ENCODE measurements around the gene INPP4B. TPM values are rescaled to one million over a fixed set of nuclear protein-coding genes. Genes with fewer than 3 reads are reported as not detected.

Gene INPP4B
- total and polyA plus RNA-seq, 2 experiments from 2014 or later, result 20.3 to 27.5 TPM

- Histone ChIP-seq H4K20me1 (ENCODE audit: insufficient read depth) (no peaks in the 10 kb centered on the region), H3K9ac (no peak overlapping the region), H3K9me2 (ENCODE audit: insufficient read depth) (no peaks in the 10 kb centered on the region), H3K4me2 (ENCODE audit: unreplicated experiment) (peak overlapping the region; percentile 12), H3K9me3 (ENCODE audit: low read depth) (no peaks in the 10 kb centered on the region), H3K27me3 (replicated peaks; ENCODE audit: insufficient read depth) (no peaks in the 10 kb centered on the region), H3K4me3 (no peak overlapping the region), H3K27ac (no peak overlapping the region), H3F3A (ENCODE audit: insufficient read depth) (peaks cover 25% of the 10 kb centered on the region), H3K36me3 (ENCODE audit: low read depth) (no peaks in the 10 kb centered on the region), H3K79me2 (ENCODE audit: insufficient read depth) (peaks cover 88% of the 10 kb centered on the region), H3K4me1 (ENCODE audit: insufficient read depth) (peaks cover 64% of the 10 kb centered on the region), H2AFZ (peak overlapping the region; percentile 9; the same call in 1 of the 2 replicates)
- peak; percentile 40 for DNase-seq
- TF ChIP-seq EZH2 (IDR thresholded peaks at IDR 0.05; ENCODE audit: insufficient read depth, poor library complexity, severe bottlenecking) (no peak), EZH2phosphoT487 (IDR thresholded peaks at IDR 0.05; ENCODE audit: insufficient read depth, low read depth) (no peak)
- in situ Hi-C loops (cut with MboI), result loop anchor here (10.0 kb wide), 2 partner anchors 364 to 494 kb away; partner anchors contain the start of gene INPP4B
These were observed 495.2 kb downstream of the INPP4B start for GRCh38 chr4:142350871-142351270.

DNA sequence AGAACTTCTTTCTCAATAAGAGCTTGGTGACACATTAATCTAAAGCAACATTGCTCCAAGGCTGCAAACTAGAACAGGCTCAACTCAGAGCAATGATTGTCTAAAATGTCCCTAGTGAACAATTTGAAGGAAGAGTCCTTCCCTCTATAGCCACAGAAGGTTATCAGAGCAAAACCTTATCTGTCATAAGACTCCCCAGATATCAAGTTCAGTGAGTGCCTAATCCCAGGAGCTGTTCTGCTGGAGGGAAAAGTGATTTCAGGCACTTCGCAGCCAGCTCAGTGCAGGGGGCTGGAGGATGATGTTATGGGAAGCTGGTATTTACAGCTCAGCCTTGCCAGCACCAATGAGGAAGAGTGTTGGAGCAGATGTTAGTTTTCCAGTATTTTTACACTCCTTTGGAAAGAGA, 497.5 kb downstream of the INPP4B start:
- H3K9me2 ChIP-seq (ENCODE audit: insufficient read depth), result no peaks in the 10 kb centered on the region
- H3K9ac ChIP-seq, result no peak overlapping the region
- H3K4me2 ChIP-seq (ENCODE audit: unreplicated experiment), result no peak overlapping the region
- H3K27ac ChIP-seq, result no peak overlapping the region
- peaks cover 41% of the 10 kb centered on the region for H3K4me1 ChIP-seq (ENCODE audit: insufficient read depth)
- in situ Hi-C loops (cut with MboI), result no loop called here
- H3F3A ChIP-seq (ENCODE audit: insufficient read depth), result peaks cover 10% of the 10 kb centered on the region
- H2AFZ ChIP-seq, result no peak overlapping the region
- no peaks in the 10 kb centered on the region for H3K36me3 ChIP-seq (ENCODE audit: low read depth)
- no peaks in the 10 kb centered on the region for H3K9me3 ChIP-seq (ENCODE audit: low read depth)
- H4K20me1 ChIP-seq (ENCODE audit: insufficient read depth), result no peaks in the 10 kb centered on the region
- no peak overlapping the region for H3K4me3 ChIP-seq
- H3K79me2 ChIP-seq (ENCODE audit: insufficient read depth), result peaks cover 90% of the 10 kb centered on the region
- TF ChIP-seq EZH2phosphoT487 (IDR thresholded peaks at IDR 0.05; ENCODE audit: insufficient read depth, low read depth) (no peak), EZH2 (IDR thresholded peaks at IDR 0.05; ENCODE audit: insufficient read depth, poor library complexity, severe bottlenecking) (no peak)
- DNase-seq, result no peak
- WGBS, 2 experiments (ENCODE audit: low coverage in 1 of 2, low lambda C conversion rate in 2 of 2, missing lambda C conversion rate in 2 of 2), result 94 to 95% methylated on average over 1 of the region's 1 CpG
- no peaks in the 10 kb centered on the region for H3K27me3 ChIP-seq (replicated peaks; ENCODE audit: insufficient read depth)

DNA sequence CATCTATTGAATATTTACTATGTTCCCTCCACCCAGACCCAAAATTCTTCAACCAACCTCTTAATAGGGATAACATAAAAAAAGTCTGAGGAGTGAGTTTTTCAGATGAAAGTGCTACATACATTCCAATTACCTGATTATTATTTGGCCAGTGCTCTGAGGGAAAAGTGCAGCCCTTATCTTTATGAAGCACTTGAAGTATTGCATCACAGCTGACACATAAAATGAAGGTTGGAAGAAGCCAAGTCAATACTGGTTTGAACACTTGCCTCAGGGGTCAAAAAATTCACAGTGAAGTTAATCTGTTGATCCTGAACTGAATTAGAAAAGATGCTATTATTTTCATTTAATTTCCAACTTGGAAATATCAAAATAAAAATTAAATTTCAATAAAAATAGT, 498.9 kb downstream of the INPP4B start:
- Histone ChIP-seq H3F3A (ENCODE audit: insufficient read depth) (no peaks in the 10 kb centered on the region), H4K20me1 (ENCODE audit: insufficient read depth) (no peaks in the 10 kb centered on the region), H3K79me2 (ENCODE audit: insufficient read depth) (peaks cover 87% of the 10 kb centered on the region), H3K4me2 (ENCODE audit: unreplicated experiment) (peak overlapping the region; percentile 29), H2AFZ (no peak overlapping the region), H3K4me3 (no peak overlapping the region), H3K4me1 (ENCODE audit: insufficient read depth) (peaks cover 29% of the 10 kb centered on the region), H3K36me3 (ENCODE audit: low read depth) (no peaks in the 10 kb centered on the region), H3K27me3 (replicated peaks; ENCODE audit: insufficient read depth) (no peaks in the 10 kb centered on the region), H3K9me3 (ENCODE audit: low read depth) (no peaks in the 10 kb centered on the region), H3K9me2 (ENCODE audit: insufficient read depth) (no peaks in the 10 kb centered on the region), H3K9ac (no peak overlapping the region), H3K27ac (no peak overlapping the region)
- peak; percentile 50 for DNase-seq
- TF ChIP-seq EZH2phosphoT487 (IDR thresholded peaks at IDR 0.05; ENCODE audit: insufficient read depth, low read depth) (no peak), EZH2 (IDR thresholded peaks at IDR 0.05; ENCODE audit: insufficient read depth, poor library complexity, severe bottlenecking) (no peak)
- in situ Hi-C loops (cut with MboI), result no loop called here

GRCh38 chr4:142345924-142346323, 500.2 kb downstream of the INPP4B start:
- in situ Hi-C loops (cut with MboI), result no loop called here
- H3K9me2 ChIP-seq (ENCODE audit: insufficient read depth), result no peaks in the 10 kb centered on the region
- H3K4me2 ChIP-seq (ENCODE audit: unreplicated experiment), result no peak overlapping the region
- no peaks in the 10 kb centered on the region for H3K36me3 ChIP-seq (ENCODE audit: low read depth)
- H3K4me1 ChIP-seq (ENCODE audit: insufficient read depth), result peaks cover 23% of the 10 kb centered on the region
- no peak overlapping the region for H2AFZ ChIP-seq
- no peak overlapping the region for H3K4me3 ChIP-seq
- no peak overlapping the region for H3K27ac ChIP-seq
- no peaks in the 10 kb centered on the region for H3F3A ChIP-seq (ENCODE audit: insufficient read depth)
- no peak for DNase-seq
- H3K27me3 ChIP-seq (replicated peaks; ENCODE audit: insufficient read depth), result no peaks in the 10 kb centered on the region
- H4K20me1 ChIP-seq (ENCODE audit: insufficient read depth), result no peaks in the 10 kb centered on the region
- WGBS, 2 experiments (ENCODE audit: low coverage in 1 of 2, low lambda C conversion rate in 2 of 2, missing lambda C conversion rate in 2 of 2), result 71 to 89% methylated on average over 2 of the region's 2 CpGs
- no peak for TF ChIP-seq EZH2 (IDR thresholded peaks at IDR 0.05; ENCODE audit: insufficient read depth, poor library complexity, severe bottlenecking)
- TF ChIP-seq EZH2phosphoT487 (IDR thresholded peaks at IDR 0.05; ENCODE audit: insufficient read depth, low read depth), result no peak
- H3K9me3 ChIP-seq (ENCODE audit: low read depth), result no peaks in the 10 kb centered on the region
- H3K79me2 ChIP-seq (ENCODE audit: insufficient read depth), result peaks cover 87% of the 10 kb centered on the region
- H3K9ac ChIP-seq, result no peak overlapping the region

- no peak overlapping the region for H3K9ac ChIP-seq
- H3K4me2 ChIP-seq (ENCODE audit: unreplicated experiment), result no peak overlapping the region
- in situ Hi-C loops (cut with MboI), result no loop called here
- H3K4me1 ChIP-seq (ENCODE audit: insufficient read depth), result 0 out of 2 replicates have a peak, but pooled peaks cover 9% of the 10 kb centered on the region
- H3K79me2 ChIP-seq (ENCODE audit: insufficient read depth), result peaks cover 74% of the 10 kb centered on the region
- no peaks in the 10 kb centered on the region for H3K9me3 ChIP-seq (ENCODE audit: low read depth)
- 94 to 95% methylated on average over 4 of the region's 4 CpGs for WGBS, 2 experiments (ENCODE audit: low coverage in 1 of 2, low lambda C conversion rate in 2 of 2, missing lambda C conversion rate in 2 of 2)
- no peaks in the 10 kb centered on the region for H3K27me3 ChIP-seq (replicated peaks; ENCODE audit: insufficient read depth)
- no peak overlapping the region for H3K27ac ChIP-seq
- no peak overlapping the region for H2AFZ ChIP-seq
- no peaks in the 10 kb centered on the region for H3K36me3 ChIP-seq (ENCODE audit: low read depth)
- H3K9me2 ChIP-seq (ENCODE audit: insufficient read depth), result no peaks in the 10 kb centered on the region
- no peak for DNase-seq
- H3F3A ChIP-seq (ENCODE audit: insufficient read depth), result no peaks in the 10 kb centered on the region
- no peak for TF ChIP-seq EZH2 (IDR thresholded peaks at IDR 0.05; ENCODE audit: insufficient read depth, poor library complexity, severe bottlenecking)
- H3K4me3 ChIP-seq, result no peak overlapping the region
- no peaks in the 10 kb centered on the region for H4K20me1 ChIP-seq (ENCODE audit: insufficient read depth)
These were observed 504.8 kb downstream of the INPP4B start for GRCh38 chr4:142341268-142341667.

All from GM23248 (cell line).